HepG2 (cell line): Measurements from ENCODE around the gene ASIC3. TPM values are rescaled to one million over a fixed set of nuclear protein-coding genes. Genes with fewer than 3 reads are reported as not detected.

Source experiments
- ARNTL ChIP-seq: sonication (generic); formaldehyde crosslinking; IDR thresholded peaks from 2 replicates; pipeline ENCODE4 v1.4.0; 2020; ENCODE audit warnings: mild to moderate bottlenecking, missing genetic modification reagents
- CEBPG ChIP-seq: IDR thresholded peaks from 2 replicates; pipeline ENCODE4 v1.6.1; 2016
- HNF4A ChIP-seq: sonication (generic); formaldehyde crosslinking; IDR thresholded peaks from 2 replicates; pipeline ENCODE4 v1.4.0; 2020; ENCODE audit warnings: missing genetic modification reagents
- KAT8 ChIP-seq: IDR thresholded peaks from 2 replicates; pipeline ENCODE4 v1.6.1; 2016; ENCODE audit warnings: missing genetic modification reagents, missing compliant biosample characterization
- LCORL ChIP-seq, 2 experiments: fragments of 450-650 bp in 1 of 2; sonication (generic) in 1 of 2; formaldehyde crosslinking in 1 of 2; IDR thresholded peaks; 2 replicates each; pipeline versions ENCODE4 v1.5.0 to v1.6.1; 2017 to 2020; ENCODE audit warnings: antibody characterized with exemption in 1 of 2, missing genetic modification reagents in 1 of 2
- MED1 ChIP-seq: sonication (generic); formaldehyde crosslinking; IDR thresholded peaks from 2 replicates; pipeline ENCODE4 v1.4.0; 2020; ENCODE audit warnings: missing genetic modification reagents
- MLX ChIP-seq: IDR thresholded peaks from 2 replicates; pipeline ENCODE4 v1.6.1; 2016
- NR2F6 ChIP-seq, 2 experiments: IDR thresholded peaks; 2 replicates each; pipeline ENCODE4 v1.6.1; 2016; ENCODE audit warnings: antibody characterized with exemption in 1 of 2, mild to moderate bottlenecking in 1 of 2
- POLR2AphosphoS5 ChIP-seq: IDR thresholded peaks from 2 replicates; pipeline ENCODE4 v1.6.1; 2012; ENCODE audit warnings: low read depth, low read length
- POLR2G ChIP-seq: fragments of 200-400 bp; formaldehyde crosslinking; IDR thresholded peaks from 2 replicates; pipeline ENCODE4 v1.6.1; 2018; ENCODE audit warnings: mild to moderate bottlenecking, low read depth, low read length, moderate library complexity
- PRDM15 ChIP-seq: sonication (generic); formaldehyde crosslinking; IDR thresholded peaks from 2 replicates; pipeline ENCODE4 v1.4.0; 2020; ENCODE audit warnings: missing genetic modification reagents
- RORA ChIP-seq: sonication (generic); formaldehyde crosslinking; IDR thresholded peaks from 2 replicates; pipeline ENCODE4 v1.5.0; 2020; ENCODE audit warnings: mild to moderate bottlenecking, missing genetic modification reagents, moderate library complexity
- TBX2 ChIP-seq: sonication (generic); formaldehyde crosslinking; IDR thresholded peaks from 2 replicates; pipeline ENCODE4 v1.5.0; 2020; ENCODE audit warnings: missing genetic modification reagents, mild to moderate bottlenecking, borderline replicate concordance
- ZFY ChIP-seq: sonication (generic); formaldehyde crosslinking; IDR thresholded peaks from 2 replicates; pipeline ENCODE4 v1.4.0; 2020; ENCODE audit warnings: missing genetic modification reagents
- ZMYM4 ChIP-seq: sonication (generic); formaldehyde crosslinking; IDR thresholded peaks from 2 replicates; pipeline ENCODE4 v1.8.1; 2023; ENCODE audit warnings: mild to moderate bottlenecking, missing genetic modification reagents
- ZNF18 ChIP-seq: sonication (generic); formaldehyde crosslinking; IDR thresholded peaks from 2 replicates; pipeline ENCODE4 v1.8.0; 2022; ENCODE audit warnings: mild to moderate bottlenecking, missing genetic modification reagents; ENCODE audit not compliant: insufficient replicate concordance
- ZNF274 ChIP-seq: sonication (generic); formaldehyde crosslinking; IDR thresholded peaks from 2 replicates; pipeline ENCODE4 v1.5.1; 2020; ENCODE audit warnings: mild to moderate bottlenecking, missing genetic modification reagents
- ZNF501 ChIP-seq: sonication (generic); formaldehyde crosslinking; IDR thresholded peaks from 2 replicates; pipeline ENCODE4 v1.5.1; 2020; ENCODE audit warnings: mild to moderate bottlenecking, moderate library complexity, missing genetic modification reagents
- ZNF543 ChIP-seq: sonication (generic); formaldehyde crosslinking; IDR thresholded peaks from 2 replicates; pipeline ENCODE4 v1.4.0; 2020; ENCODE audit warnings: mild to moderate bottlenecking, missing genetic modification reagents
- ZNF557 ChIP-seq: sonication (generic); formaldehyde crosslinking; IDR thresholded peaks from 2 replicates; pipeline ENCODE4 v1.4.0; 2020; ENCODE audit warnings: missing genetic modification reagents
- ZNF740 ChIP-seq: sonication (generic); formaldehyde crosslinking; IDR thresholded peaks from 2 replicates; pipeline ENCODE4 v1.4.0; 2020; ENCODE audit warnings: missing genetic modification reagents
- ZNF75D ChIP-seq: sonication (generic); formaldehyde crosslinking; IDR thresholded peaks from 2 replicates; pipeline ENCODE4 v1.8.1; 2023; ENCODE audit warnings: missing genetic modification reagents, mild to moderate bottlenecking, borderline replicate concordance
- polyA plus RNA-seq, 8 experiments: library from polyadenylated mRNA; depleted of rRNA in 3 of 8; stranded (reverse) in 7 of 8; unstranded in 1 of 8; fragments of >200 nt; fragmentation: Illumina TruSeq in 4 of 8; extraction: Trizol in 4 of 8; gene quantifications; 2 replicates each; pipeline versions ENCODE4 v1.2.1 to v1.2.3, GENCODE V29; 2011 to 2016; ENCODE audit warnings: low read depth in 4 of 8, missing spikeins in 1 of 8, mixed read lengths in 1 of 8; ENCODE audit not compliant: insufficient read depth in 1 of 8
- total RNA-seq, 5 experiments: library from RNA; depleted of rRNA; stranded (reverse); fragments of >200 nt; fragmentation: Illumina TruSeq; extraction: Trizol; gene quantifications; 2 replicates each; pipeline ENCODE4 v1.2.3, GENCODE V29; 2016; ENCODE audit warnings: low read depth in 1 of 5
- TF ChIP-seq, protein P1 (sequence below): sonication (generic); formaldehyde crosslinking; conservative IDR thresholded peaks from 2 replicates; pipeline ENCODE4 v1.4.0; 2020; ENCODE audit warnings: missing genetic modification reagents

Gene ASIC3
- total and polyA plus RNA-seq, 2 of the 13 experiments (the other 11 are each of a cell fraction or from before 2014, with no cell fraction given) = 0.51 TPM; not detected in 1

- TF ChIP-seq ZMYM4 (0 out of 2 replicates have a peak, but pooled peaks have one; percentile 12), ZNF501 (CRISPR knock-in tag) (peak; percentile 67), ZNF557 (CRISPR knock-in tag) (0 out of 2 replicates have a peak, but pooled peaks have one; percentile 74), ZNF18 (peak; percentile 41), ZNF543 (CRISPR knock-in tag) (0 out of 2 replicates have a peak, but pooled peaks have one; percentile 50), MED1 (peak; percentile 60), MLX (no peak), POLR2G (peak; percentile 57; the same call in 1 of the 2 replicates), HNF4A (peak; percentile 81), ZNF75D (no peak), ZFY (CRISPR knock-in tag) (peak; percentile 46; the same call in 1 of the 2 replicates), ZNF740 (CRISPR knock-in tag) (0 out of 2 replicates have a peak, but pooled peaks have one; percentile 29), LCORL (IDR thresholded peaks at IDR 0.05) (no peak), LCORL (CRISPR knock-in tag; IDR thresholded peaks at IDR 0.05) (peak; percentile 43; the same call in 1 of the 2 replicates), RORA (CRISPR knock-in tag) (no peak), ARNTL (no peak), PRDM15 (CRISPR knock-in tag) (0 out of 2 replicates have a peak, but pooled peaks have one; percentile 58), POLR2AphosphoS5 (peak; percentile 64), NR2F6 (IDR thresholded peaks at IDR 0.05) (no peak), NR2F6 (CRISPR knock-in tag; IDR thresholded peaks at IDR 0.05) (0 out of 2 replicates have a peak, but pooled peaks have one; percentile 39), TBX2 (0 out of 2 replicates have a peak, but pooled peaks have one; percentile 33), CEBPG (CRISPR knock-in tag) (peak; percentile 21; the same call in 1 of the 2 replicates), ZNF274 (0 out of 2 replicates have a peak, but pooled peaks have one; percentile 27), KAT8 (CRISPR knock-in tag) (peak; percentile 61)
- TF ChIP-seq, protein P1, sequence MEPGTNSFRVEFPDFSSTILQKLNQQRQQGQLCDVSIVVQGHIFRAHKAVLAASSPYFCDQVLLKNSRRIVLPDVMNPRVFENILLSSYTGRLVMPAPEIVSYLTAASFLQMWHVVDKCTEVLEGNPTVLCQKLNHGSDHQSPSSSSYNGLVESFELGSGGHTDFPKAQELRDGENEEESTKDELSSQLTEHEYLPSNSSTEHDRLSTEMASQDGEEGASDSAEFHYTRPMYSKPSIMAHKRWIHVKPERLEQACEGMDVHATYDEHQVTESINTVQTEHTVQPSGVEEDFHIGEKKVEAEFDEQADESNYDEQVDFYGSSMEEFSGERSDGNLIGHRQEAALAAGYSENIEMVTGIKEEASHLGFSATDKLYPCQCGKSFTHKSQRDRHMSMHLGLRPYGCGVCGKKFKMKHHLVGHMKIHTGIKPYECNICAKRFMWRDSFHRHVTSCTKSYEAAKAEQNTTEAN (CRISPR knock-in tag) = 0 out of 2 replicates have a peak, but pooled peaks have one; percentile 58
Observed at GRCh38 chr7:151012031-151012692, 36.2 kb upstream of the ASIC3 start (continued).
